Suprapubic skin (tissue), 4 donors: Measurements from ENCODE around the gene NARF.

Source experiments
- CTCF ChIP-seq, 2 donors: fragments of 200-600 bp in 1 of 2; fragments of 450-650 bp in 1 of 2; sonication (generic) in 1 of 2; IDR thresholded peaks; one replicate each; pipeline ENCODE4 v1.5.1; 2016 to 2019; ENCODE audit warnings: antibody characterized with exemption in 2 of 2, mild to moderate bottlenecking in 1 of 2, moderate library complexity in 1 of 2
- EP300 ChIP-seq: sonication (generic); formaldehyde crosslinking; IDR thresholded peaks from one replicate; pipeline ENCODE4 v1.6.1; 2017; ENCODE audit warnings: antibody characterized with exemption
- POLR2A ChIP-seq, 2 donors: fragments of 450-650 bp; IDR thresholded peaks; one replicate each; pipeline ENCODE4 v1.6.1; 2017; ENCODE audit warnings: antibody characterized with exemption in 2 of 2, mild to moderate bottlenecking in 2 of 2, moderate library complexity in 2 of 2
- POLR2AphosphoS5 ChIP-seq, 3 donors: sonication (generic); formaldehyde crosslinking; IDR thresholded peaks; one replicate each; pipeline ENCODE4 v1.6.1; 2017; ENCODE audit warnings: antibody characterized with exemption in 3 of 3

GRCh38 chr17:82534401-82534812, 75.9 kb downstream of the NARF start:
- TF ChIP-seq CTCF (IDR thresholded peaks at IDR 0.05), result no peak
- TF ChIP-seq POLR2A (IDR thresholded peaks at IDR 0.05), result no peak
- TF ChIP-seq POLR2AphosphoS5 (IDR thresholded peaks at IDR 0.05), result no peak
- TF ChIP-seq EP300, result no peak
